ENCODE measurements around the gene KTN1.

The KTN1 gene

DNA sequence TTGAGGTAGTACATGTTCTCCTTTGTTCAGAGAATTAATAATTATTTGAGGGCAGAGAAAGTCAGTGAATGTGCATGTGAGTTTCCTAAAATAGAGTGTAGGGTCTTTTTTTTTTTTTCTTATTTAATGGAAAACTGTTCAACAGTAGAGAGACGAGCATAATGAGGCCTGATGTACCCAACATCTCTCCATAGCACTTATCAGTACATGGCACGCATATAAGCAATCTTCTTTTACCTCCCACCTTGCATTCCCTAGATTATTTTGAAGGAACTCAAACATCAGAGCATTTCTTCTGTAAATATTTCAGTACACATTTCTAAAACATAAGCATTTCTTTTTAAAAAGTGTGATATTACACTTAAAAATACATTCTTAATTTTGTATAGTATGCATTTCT, 87.8 kb downstream of the KTN1 start:
- Histone ChIP-seq H3K9me3 (ENCODE audit: insufficient read depth, low read length, severe bottlenecking) (no peaks in the 10 kb centered on the region), H3K9ac (ENCODE audit: low read depth, low read length) (no peak overlapping the region), H3K36me3 (ENCODE audit: insufficient read depth, low read length) (peaks cover 52% of the 10 kb centered on the region), H3K27ac (ENCODE audit: low read length) (no peak overlapping the region), H3K4me1 (ENCODE audit: insufficient read depth, low read length) (no peaks in the 10 kb centered on the region), H3K4me2 (ENCODE audit: insufficient read depth, low read length) (no peak overlapping the region), H3K79me2 (ENCODE audit: insufficient read depth, low read length) (no peaks in the 10 kb centered on the region), H3K27me3 (ENCODE audit: insufficient read depth, low read length, poor library complexity) (no peaks in the 10 kb centered on the region), H2AFZ (ENCODE audit: low read depth, low read length) (no peak overlapping the region), H3K4me3 (ENCODE audit: low read depth in 1 of 2, low read length in 2 of 2) (no peak overlapping the region), H4K20me1 (ENCODE audit: insufficient read depth, low read length) (no peaks in the 10 kb centered on the region)
- TF ChIP-seq EZH2 (IDR thresholded peaks at IDR 0.05; ENCODE audit: borderline replicate concordance, low read depth, low read length, severe bottlenecking) = no peak
- TF ChIP-seq, protein P1, sequence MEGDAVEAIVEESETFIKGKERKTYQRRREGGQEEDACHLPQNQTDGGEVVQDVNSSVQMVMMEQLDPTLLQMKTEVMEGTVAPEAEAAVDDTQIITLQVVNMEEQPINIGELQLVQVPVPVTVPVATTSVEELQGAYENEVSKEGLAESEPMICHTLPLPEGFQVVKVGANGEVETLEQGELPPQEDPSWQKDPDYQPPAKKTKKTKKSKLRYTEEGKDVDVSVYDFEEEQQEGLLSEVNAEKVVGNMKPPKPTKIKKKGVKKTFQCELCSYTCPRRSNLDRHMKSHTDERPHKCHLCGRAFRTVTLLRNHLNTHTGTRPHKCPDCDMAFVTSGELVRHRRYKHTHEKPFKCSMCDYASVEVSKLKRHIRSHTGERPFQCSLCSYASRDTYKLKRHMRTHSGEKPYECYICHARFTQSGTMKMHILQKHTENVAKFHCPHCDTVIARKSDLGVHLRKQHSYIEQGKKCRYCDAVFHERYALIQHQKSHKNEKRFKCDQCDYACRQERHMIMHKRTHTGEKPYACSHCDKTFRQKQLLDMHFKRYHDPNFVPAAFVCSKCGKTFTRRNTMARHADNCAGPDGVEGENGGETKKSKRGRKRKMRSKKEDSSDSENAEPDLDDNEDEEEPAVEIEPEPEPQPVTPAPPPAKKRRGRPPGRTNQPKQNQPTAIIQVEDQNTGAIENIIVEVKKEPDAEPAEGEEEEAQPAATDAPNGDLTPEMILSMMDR (IDR thresholded peaks at IDR 0.05; ENCODE audit: borderline replicate concordance, extremely low read depth, low read length, poor library complexity, severe bottlenecking) = no peak
- DNase-seq (no peak), ATAC-seq (ENCODE audit: insufficient read depth, low read depth) (no peak)

DNA sequence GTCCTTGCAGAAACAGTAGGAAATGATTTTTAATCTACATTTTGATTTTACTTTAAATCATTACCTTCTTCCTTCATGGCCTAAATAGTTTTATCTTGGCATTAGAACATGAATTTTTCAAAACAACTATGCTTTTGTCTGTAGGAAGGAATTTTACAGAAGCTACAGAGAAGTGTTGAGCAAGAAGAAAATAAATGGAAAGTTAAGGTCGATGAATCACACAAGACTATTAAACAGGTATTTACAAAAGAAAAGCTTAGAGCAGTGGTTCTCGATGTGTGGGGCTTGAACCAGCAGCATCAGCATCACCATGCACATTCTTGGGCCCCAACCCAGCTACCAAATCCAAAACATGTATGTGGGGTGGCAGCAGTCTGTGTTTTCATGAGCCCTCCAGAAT, 91.6 kb downstream of the KTN1 start:
- Histone ChIP-seq H3K36me3 (ENCODE audit: insufficient read depth, low read length) (peaks cover 72% of the 10 kb centered on the region), H3K27ac (ENCODE audit: low read length) (no peak overlapping the region), H3K4me3 (ENCODE audit: low read depth in 1 of 2, low read length in 2 of 2) (no peak overlapping the region), H2AFZ (ENCODE audit: low read depth, low read length) (no peak overlapping the region), H3K4me1 (ENCODE audit: insufficient read depth, low read length) (no peaks in the 10 kb centered on the region), H4K20me1 (ENCODE audit: insufficient read depth, low read length) (no peaks in the 10 kb centered on the region), H3K9me3 (ENCODE audit: insufficient read depth, low read length, severe bottlenecking) (no peaks in the 10 kb centered on the region), H3K4me2 (ENCODE audit: insufficient read depth, low read length) (no peak overlapping the region), H3K27me3 (ENCODE audit: insufficient read depth, low read length, poor library complexity) (no peaks in the 10 kb centered on the region), H3K79me2 (ENCODE audit: insufficient read depth, low read length) (no peaks in the 10 kb centered on the region), H3K9ac (ENCODE audit: low read depth, low read length) (no peak overlapping the region)
- no peak for TF ChIP-seq EZH2 (IDR thresholded peaks at IDR 0.05; ENCODE audit: borderline replicate concordance, low read depth, low read length, severe bottlenecking)
- TF ChIP-seq, protein P1 (IDR thresholded peaks at IDR 0.05; ENCODE audit: borderline replicate concordance, extremely low read depth, low read length, poor library complexity, severe bottlenecking) = no peak
- DNase-seq = no peak
- ATAC-seq (ENCODE audit: insufficient read depth, low read depth) = no peak

DNA sequence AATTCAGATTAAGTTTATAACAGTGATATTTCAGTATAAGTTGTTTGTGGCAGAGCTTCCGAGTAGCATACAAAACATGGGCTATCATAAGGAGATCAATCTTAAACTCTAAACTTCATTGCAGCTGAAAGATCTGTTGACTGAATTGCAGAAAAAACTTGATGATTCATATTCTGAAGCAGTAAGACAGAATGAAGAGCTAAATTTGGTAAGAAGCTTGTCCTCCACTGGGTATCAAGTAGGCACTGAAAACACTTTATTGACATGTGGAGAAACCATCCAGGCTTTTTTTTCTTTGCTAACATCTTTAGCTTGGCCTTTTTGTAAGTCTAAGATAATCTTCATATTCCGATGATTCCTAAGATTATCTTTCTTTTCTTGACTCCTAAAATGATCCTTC, 93.0 kb downstream of the KTN1 start:
- no peak overlapping the region for H3K4me3 ChIP-seq (ENCODE audit: low read depth in 1 of 2, low read length in 2 of 2)
- no peak overlapping the region for H2AFZ ChIP-seq (ENCODE audit: low read depth, low read length)
- no peak for ATAC-seq (ENCODE audit: insufficient read depth, low read depth)
- H3K9ac ChIP-seq (ENCODE audit: low read depth, low read length) = no peak overlapping the region
- TF ChIP-seq, protein P1 (IDR thresholded peaks at IDR 0.05; ENCODE audit: borderline replicate concordance, extremely low read depth, low read length, poor library complexity, severe bottlenecking) = no peak
- no peak for TF ChIP-seq EZH2 (IDR thresholded peaks at IDR 0.05; ENCODE audit: borderline replicate concordance, low read depth, low read length, severe bottlenecking)
- H3K27me3 ChIP-seq (ENCODE audit: insufficient read depth, low read length, poor library complexity) = no peaks in the 10 kb centered on the region
- H3K79me2 ChIP-seq (ENCODE audit: insufficient read depth, low read length) = no peaks in the 10 kb centered on the region
- no peaks in the 10 kb centered on the region for H3K9me3 ChIP-seq (ENCODE audit: insufficient read depth, low read length, severe bottlenecking)
- no peak overlapping the region for H3K27ac ChIP-seq (ENCODE audit: low read length)
- no peaks in the 10 kb centered on the region for H3K4me1 ChIP-seq (ENCODE audit: insufficient read depth, low read length)
- no peak for DNase-seq
- H3K36me3 ChIP-seq (ENCODE audit: insufficient read depth, low read length) = peaks cover 80% of the 10 kb centered on the region
- no peak overlapping the region for H3K4me2 ChIP-seq (ENCODE audit: insufficient read depth, low read length)
- no peaks in the 10 kb centered on the region for H4K20me1 ChIP-seq (ENCODE audit: insufficient read depth, low read length)

DNA sequence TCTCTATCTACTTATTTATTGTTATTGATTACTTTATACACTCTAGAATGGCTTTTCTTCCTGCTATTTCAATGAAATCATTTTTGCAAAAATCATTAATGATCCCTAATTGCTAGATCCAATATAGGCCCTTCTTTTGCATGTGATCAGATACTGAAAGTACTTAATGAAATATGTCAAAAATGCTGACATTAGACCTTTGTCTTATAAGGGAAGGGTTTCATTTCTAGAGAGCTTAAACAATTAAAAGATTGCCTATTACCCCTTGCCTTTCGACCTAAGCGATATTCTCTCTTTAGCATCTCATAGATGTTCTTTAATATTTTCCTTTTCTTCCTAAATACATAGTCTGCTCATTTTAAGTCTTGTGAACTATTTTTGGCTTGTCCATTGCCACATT, 101.1 kb downstream of the KTN1 start:
- ATAC-seq (ENCODE audit: insufficient read depth, low read depth) = no peak
- Histone ChIP-seq H3K9ac (ENCODE audit: low read depth, low read length) (no peak overlapping the region), H3K4me2 (ENCODE audit: insufficient read depth, low read length) (no peak overlapping the region), H3K27ac (ENCODE audit: low read length) (no peak overlapping the region), H4K20me1 (ENCODE audit: insufficient read depth, low read length) (no peaks in the 10 kb centered on the region), H3K4me1 (ENCODE audit: insufficient read depth, low read length) (no peaks in the 10 kb centered on the region), H3K27me3 (ENCODE audit: insufficient read depth, low read length, poor library complexity) (no peaks in the 10 kb centered on the region), H3K36me3 (ENCODE audit: insufficient read depth, low read length) (peaks cover 77% of the 10 kb centered on the region), H2AFZ (ENCODE audit: low read depth, low read length) (no peak overlapping the region), H3K9me3 (ENCODE audit: insufficient read depth, low read length, severe bottlenecking) (no peaks in the 10 kb centered on the region), H3K79me2 (ENCODE audit: insufficient read depth, low read length) (no peaks in the 10 kb centered on the region), H3K4me3 (ENCODE audit: low read depth in 1 of 2, low read length in 2 of 2) (no peak overlapping the region)
- TF ChIP-seq, protein P1 (IDR thresholded peaks at IDR 0.05; ENCODE audit: borderline replicate concordance, extremely low read depth, low read length, poor library complexity, severe bottlenecking) = no peak
- TF ChIP-seq EZH2 (IDR thresholded peaks at IDR 0.05; ENCODE audit: borderline replicate concordance, low read depth, low read length, severe bottlenecking) = no peak
- DNase-seq = no peak
